ENCODE data around the gene STPG3. TPM values are rescaled to one million over a fixed set of nuclear protein-coding genes. Genes with fewer than 3 reads are reported as not detected.

STPG3 gene
- total and polyA plus RNA-seq, 9 of the 15 experiments (the other 6 are each of a cell fraction or from before 2014, with no cell fraction given), result not detected

- no peak for TF ChIP-seq CTCFL (IDR thresholded peaks at IDR 0.05; ENCODE audit: borderline replicate concordance, insufficient read depth, low read depth, low read length, poor library complexity, severe bottlenecking)
- no peak for TF ChIP-seq HNRNPH1 (optimal IDR thresholded peaks at IDR 0.05; ENCODE audit: low read depth, low read length)
- TF ChIP-seq HMBOX1 (IDR thresholded peaks at IDR 0.05), result no peak
- TF ChIP-seq ARHGAP35 (IDR thresholded peaks at IDR 0.05; ENCODE audit: partially characterized antibody), result no peak
- no peak for TF ChIP-seq TCF15 (CRISPR knock-in tag; IDR thresholded peaks at IDR 0.05)
- TF ChIP-seq ARID2 (IDR thresholded peaks at IDR 0.05), result no peak
- TF ChIP-seq SMARCE1 (IDR thresholded peaks at IDR 0.05), result peak; percentile 93
- TF ChIP-seq ZNF584 (CRISPR knock-in tag; IDR thresholded peaks at IDR 0.05; ENCODE audit: low read depth), result no peak
- TF ChIP-seq ZNF644 (tag; IDR thresholded peaks at IDR 0.05; ENCODE audit: low read depth), result no peak
- TF ChIP-seq ZNF507 (tag; conservative IDR thresholded peaks at IDR 0.05), result no peak
- 0 out of 2 replicates have a peak, but pooled peaks have one; percentile 25 for TF ChIP-seq ZBTB12 (CRISPR knock-in tag; IDR thresholded peaks at IDR 0.05)
- TF ChIP-seq SREBF2 (CRISPR knock-in tag; IDR thresholded peaks at IDR 0.05), result no peak
- peak in 1 of 2 experiments; percentile 17; a peak in 1 of 4 replicates for TF ChIP-seq KDM1A (IDR thresholded peaks at IDR 0.05)
- no peak for TF ChIP-seq ZNF785 (CRISPR knock-in tag; IDR thresholded peaks at IDR 0.05)
- TF ChIP-seq ZNF143 (CRISPR knock-in tag; IDR thresholded peaks at IDR 0.05), result no peak
- no peak; the same call in 1 of the 2 replicates for TF ChIP-seq ZNF24 (IDR thresholded peaks at IDR 0.05)
- no peak; the same call in 1 of the 2 replicates for TF ChIP-seq HMGXB4 (CRISPR knock-in tag; IDR thresholded peaks at IDR 0.05)
- no peak for TF ChIP-seq CBX2 (IDR thresholded peaks at IDR 0.05; ENCODE audit: insufficient read depth, low read length, poor library complexity, severe bottlenecking)
- TF ChIP-seq ZFP91 (CRISPR knock-in tag; IDR thresholded peaks at IDR 0.05), result no peak
- peak; percentile 51 for TF ChIP-seq ZFX (CRISPR knock-in tag; IDR thresholded peaks at IDR 0.05)
- peak; percentile 85 for TF ChIP-seq NEUROD1 (IDR thresholded peaks at IDR 0.05; ENCODE audit: borderline replicate concordance, low read depth, low read length, partially characterized antibody)
Measured at GRCh38 chr9:137218754-137219271, 32.3 kb upstream of the STPG3 start (continued).
